Stimulated activated CD4-positive, alpha-beta T cell treated with anti-CD3 and anti-CD28 coated beads, Interleukin-15, amount 100 ng/mL, for 1 hour (primary cell): ENCODE results near the gene NTRK2.
A peak's percentile ranks its signal among the peaks of the same experiment; 100 is the strongest.

Source experiments
- DNase-seq, 2 donors: peaks; one replicate each; pipeline ENCODE4 v3.0.0-alpha.2; 2020; ENCODE audit warnings: low read depth in 1 of 2, low spot score in 1 of 2

The NTRK2 gene

DNA sequence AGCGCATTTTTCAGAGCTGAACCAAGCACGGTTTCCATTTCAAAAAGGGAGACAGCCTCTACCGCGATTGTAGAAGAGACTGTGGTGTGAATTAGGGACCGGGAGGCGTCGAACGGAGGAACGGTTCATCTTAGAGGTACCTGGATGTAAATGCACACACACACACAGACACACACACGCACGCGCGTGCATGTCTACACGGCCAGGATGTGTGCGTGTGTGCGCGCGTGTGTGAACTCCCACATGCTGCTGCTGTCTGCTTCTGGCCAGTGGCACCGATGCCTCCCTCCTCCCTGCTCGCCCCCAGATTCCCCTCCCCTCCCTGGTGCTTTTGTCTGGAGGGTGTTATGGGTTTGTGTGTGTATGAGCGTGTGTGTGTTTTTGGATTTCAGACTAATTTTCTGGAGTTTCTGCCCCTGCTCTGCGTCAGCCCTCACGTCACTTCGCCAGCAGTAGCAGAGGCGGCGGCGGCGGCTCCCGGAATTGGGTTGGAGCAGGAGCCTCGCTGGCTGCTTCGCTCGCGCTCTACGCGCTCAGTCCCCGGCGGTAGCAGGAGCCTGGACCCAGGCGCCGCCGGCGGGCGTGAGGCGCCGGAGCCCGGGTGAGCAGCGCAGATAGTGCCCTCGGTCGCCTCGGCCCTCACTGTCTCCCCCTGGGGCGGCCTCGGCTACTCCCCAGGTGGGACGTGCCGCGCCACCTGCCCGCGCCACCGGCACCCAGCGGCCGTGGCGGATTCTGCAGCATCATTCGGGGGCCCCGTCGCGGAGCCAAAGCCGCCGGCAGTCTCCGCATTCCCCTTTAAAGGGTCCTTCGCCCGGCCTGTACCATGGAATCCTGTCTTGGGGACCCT lies at the start of gene NTRK2:
TSS of gene NTRK2 (plus strand) at position 442 of the 850 bp plus-strand sequence. CDS start 1,020 bp downstream, outside the sequence.
- no peak for DNase-seq

DNA sequence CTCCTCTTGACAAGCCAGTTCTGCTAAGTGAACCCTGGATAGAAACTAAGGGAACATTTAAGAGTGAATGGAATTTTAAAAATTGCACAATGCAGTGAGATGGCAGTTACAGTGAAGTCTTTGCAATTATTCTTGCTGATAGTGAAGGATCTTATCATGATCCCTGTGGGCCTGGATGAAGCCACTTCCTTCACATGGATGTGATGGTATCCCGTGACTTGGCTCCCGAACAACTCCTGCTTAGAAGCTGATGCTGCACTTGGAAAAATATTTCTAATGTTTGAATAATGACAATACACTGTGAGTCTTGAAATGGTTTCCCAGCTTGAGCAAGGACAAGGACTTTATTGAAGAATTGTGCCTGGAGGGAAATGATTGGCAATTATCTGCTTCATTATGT lies 49.2 kb upstream of the NTRK2 start:
- no peak for DNase-seq

DNA sequence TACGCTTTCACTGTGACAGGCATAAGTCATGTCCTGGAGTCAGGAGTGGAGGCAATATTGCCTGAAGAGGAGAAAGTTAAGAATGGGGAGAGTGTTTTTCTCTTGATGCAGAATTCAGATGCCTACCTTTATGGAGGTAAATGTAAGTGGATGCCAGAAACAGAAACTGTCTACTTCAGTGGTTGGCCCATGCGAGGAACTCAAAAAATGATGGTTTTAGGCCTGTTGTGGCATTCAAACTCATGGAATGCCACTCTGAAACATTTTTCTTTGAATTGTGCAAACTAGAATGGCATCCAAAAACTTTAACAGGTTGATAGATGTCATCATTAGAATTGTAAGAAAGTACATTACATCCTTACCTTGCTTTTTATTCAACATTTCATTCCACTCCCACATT lies 47.7 kb upstream of the NTRK2 start:
- DNase-seq = no peak

DNA sequence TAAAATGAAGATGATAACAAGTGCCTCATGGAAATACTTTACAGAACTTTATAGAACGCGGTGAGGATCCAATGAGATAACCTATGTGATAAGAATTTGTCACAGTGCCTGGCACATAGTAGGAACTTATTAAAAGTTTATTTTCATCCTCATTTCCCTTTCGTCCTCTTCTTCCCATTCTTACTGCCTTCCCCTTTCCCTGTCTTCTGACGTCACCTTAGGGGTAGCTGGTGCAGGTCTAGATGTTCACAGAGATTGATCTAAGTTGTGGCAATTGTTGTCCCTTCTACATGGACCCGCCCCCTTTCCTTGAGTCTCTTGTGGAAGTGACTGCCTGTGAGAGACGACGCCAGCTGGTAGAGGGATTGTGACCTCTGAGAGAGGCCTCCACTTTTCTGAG lies 46.5 kb upstream of the NTRK2 start:
- no peak for DNase-seq

DNA sequence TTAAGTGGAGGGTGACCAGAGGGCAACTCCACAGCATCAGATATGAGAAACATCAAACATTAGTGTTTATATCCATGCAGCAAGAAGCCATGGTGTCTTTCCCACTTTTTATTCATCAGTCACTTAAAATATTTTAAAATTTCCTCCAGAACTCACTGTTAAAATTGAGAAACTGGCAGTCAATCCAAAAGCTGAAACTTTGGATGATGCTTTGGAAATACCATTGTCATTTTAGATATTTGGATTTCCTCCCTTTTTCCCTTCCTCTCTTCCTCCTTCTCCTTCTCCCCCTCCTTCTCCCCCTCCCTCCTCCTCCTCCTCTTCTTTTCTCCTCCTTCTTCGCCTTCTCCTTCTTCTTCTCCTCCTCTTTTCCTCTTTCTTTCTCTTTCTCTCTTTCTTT lies 33.1 kb upstream of the NTRK2 start:
- no peak for DNase-seq

DNA sequence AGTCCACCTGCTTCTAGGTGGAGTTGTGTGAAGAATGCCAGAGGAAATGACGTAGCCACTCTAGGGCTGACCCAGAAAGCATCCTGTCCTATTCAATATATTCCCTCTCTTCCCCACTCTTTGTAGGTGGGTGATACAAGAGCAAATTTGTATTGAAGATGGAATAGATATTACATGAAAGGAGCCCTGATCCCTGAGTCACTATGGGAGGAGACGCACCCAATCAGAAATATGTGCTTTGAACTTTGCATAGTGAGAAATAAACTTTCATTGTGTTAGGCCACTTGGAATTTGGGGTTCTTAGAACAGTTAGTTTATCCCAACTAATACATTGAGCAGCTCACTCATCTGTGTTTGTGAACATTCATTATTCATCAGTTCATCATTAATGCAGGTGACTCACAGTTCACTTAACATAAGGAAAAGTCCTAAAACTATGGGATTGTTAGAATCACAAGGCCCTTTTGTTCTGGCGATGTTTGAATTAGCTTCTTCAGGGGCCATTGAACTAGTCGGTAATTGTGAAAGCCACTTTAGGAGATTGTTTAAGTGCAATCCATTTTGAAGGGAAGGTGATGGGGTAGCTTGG lies 26.9 kb upstream of the NTRK2 start:
- DNase-seq = no peak

DNA sequence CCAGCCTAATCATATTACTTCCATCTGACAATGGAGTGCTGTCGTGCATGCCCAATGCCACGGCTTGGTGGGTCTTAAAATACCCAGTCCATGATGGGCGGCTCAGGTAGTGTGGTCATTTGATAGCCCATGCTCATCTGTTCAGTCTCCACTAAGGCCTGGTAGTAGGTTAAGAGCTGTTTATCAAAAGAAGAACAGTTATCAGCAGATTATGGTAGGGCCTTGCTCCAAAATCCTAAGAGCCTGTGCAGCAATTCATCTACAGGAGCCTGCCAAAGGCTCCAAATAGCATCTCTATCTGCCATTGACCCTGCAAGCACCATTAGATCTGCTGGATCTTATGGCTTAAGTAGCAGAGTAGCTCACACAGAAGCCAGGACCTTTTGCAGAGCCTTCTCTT lies 21.8 kb upstream of the NTRK2 start:
- no peak for DNase-seq

DNA sequence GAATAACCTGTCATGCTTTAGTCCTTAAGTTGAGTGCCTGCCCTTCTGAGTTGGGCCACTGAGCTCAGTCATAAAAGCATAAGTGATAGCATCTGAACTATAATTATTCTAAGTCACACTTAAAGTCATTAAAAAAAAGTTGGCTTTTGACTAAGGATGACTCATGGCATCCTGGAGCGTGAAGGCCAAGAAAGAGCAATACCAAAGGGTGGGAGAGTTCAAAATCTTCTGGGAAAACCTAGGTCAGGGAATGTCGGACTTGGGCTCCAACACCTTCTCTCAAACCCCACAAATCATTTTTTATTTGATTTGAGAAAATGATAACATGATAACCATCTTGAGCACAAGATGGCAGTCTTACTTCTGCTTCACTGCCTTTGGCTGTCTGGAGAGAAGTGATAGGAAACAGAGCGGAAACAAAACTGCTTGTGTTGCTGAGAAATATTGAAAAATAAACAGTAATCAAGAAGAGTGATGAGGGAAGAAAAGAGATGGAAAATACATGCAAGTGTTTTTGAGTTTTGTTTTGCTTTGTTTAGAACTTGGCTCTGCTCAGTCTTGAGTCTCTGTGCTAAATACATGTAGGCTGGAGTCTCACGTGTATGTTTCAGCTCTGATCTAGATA lies 16.9 kb upstream of the NTRK2 start:
- DNase-seq = no peak

DNA sequence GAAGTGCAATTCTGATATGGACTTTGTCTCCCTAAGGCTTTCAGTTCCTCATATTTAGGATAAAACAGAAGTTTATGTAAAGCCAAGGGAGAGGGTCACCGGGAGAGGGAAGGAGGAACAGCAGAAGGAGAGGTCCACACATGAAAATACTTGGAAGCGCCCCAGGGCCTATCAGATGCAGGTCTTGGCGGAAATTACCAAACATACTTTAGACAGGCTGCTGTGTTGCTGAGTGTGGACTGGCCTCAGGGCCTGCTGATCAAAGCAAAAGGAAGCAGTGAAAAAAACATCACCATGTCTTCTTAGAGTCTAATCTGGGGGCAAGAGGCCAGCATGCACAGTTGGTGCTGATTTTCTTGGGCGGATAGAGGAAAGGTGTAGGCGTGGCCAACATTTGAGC lies 14.1 kb upstream of the NTRK2 start:
- DNase-seq = no peak

DNA sequence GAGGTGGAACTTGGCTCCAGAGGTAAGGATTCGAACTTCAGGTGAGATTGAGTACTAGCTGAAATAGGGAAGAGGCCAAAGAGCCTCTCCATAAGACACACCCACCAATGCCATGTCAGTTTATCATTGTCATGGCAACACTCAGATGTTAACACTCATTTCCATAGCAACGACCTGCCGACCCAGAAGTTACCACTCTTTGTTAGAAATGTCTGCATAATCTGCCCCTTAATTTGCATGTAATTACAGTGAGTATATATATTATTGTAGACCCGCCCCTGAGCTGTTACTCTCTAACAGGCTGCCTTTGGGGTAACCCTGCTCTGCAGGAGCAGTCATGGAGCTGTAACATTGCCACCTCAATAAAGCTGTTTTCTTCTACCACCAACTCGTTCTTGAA lies 10.2 kb upstream of the NTRK2 start:
- no peak for DNase-seq

DNA sequence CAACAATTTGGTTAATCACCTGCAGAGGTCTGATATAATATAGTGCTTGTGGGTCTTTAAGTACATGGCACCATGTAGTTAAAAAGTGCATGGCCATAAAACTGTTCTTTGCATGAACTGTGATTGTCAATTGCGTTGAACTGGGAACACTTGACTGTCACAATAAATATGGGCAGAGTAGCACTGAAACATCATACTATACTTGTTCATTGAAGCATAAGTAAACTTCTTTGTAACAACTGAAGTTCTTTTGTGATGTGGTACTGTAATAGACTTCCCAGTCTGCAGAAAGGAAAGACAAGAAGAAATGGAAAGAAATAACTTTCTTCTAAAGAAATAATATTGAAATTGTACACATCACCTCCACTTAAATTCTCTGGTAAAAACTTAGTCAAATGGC lies 9.8 kb upstream of the NTRK2 start:
- DNase-seq = no peak

DNA sequence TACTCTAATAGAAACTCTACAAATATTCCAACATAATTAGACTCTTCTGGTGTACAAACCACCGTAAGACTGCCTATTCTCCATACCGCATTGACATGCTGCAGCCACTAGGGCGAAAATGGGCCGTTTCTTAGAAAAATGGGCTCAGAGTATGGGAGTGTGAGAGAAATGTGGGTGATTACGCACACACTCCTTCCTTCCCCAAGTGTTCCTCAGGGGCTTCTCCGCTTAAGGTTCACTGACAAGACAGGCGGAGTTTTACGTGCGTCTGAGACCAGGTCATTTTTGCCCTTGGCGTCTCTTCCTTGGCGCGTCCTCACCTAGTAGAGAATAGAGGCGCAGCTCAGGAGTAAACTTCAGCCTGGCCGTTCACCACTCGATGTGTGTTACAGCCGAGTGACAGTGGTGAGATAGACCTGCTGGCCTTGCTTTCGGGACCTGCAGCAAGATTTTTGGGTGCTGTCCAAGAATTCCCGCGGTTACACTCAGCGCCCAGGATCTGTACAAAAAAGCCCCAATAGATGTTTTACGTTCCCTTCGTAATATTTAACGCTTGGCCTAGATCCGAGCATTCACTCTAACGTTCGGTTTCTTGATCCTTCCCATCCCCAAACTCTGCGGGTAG lies 1.8 kb upstream of the NTRK2 start:
- no peak for DNase-seq

DNA sequence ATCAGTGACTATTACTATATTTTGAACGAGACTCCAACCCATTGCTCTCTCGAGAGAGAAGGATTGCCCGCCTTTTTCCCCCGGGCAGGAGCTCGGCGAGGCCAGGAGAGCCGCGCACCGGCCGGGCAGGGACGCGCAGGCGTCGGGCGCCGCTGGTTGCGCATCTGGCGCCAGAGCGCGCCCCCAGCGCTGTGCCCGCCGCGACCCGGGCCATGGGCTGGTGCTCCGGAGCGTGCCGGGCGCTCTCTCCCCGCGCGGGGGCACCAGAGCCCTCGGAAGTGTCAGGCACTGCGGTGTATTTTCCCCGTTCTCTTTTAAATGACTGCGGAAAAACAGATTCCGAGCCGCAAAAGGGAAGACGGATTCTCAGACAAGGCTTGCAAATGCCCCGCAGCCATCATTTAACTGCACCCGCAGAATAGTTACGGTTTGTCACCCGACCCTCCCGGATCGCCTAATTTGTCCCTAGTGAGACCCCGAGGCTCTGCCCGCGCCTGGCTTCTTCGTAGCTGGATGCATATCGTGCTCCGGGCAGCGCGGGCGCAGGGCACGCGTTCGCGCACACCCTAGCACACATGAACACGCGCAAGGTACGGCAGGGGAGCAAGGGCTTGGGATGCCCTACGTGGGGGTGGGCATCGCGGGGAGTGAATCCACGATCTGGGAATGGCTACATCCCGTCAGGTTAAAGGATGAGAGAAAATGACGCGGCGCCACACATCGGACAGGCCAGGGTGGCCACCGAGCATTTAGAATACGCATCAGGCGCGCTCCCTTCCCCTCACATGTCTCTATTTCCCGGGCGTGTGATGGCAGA lies 1.1 kb upstream of the NTRK2 start:
- peak in 1 of 2 donors; percentile 10 for DNase-seq

DNA sequence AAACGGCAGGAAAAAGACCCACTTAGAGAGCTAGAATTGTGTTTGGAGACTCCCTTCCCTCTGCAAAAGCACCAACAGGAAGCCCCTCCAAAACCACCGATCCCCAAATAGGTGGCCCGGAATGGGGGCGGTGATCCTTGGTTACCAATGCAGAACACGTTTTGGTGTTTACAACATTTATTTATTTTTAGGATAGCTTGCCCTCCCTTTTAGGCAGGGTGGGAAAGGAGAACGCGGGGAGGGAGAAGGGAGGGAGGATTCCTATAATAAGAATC lies 579 bp upstream of the NTRK2 start:
- DNase-seq = no peak

DNA sequence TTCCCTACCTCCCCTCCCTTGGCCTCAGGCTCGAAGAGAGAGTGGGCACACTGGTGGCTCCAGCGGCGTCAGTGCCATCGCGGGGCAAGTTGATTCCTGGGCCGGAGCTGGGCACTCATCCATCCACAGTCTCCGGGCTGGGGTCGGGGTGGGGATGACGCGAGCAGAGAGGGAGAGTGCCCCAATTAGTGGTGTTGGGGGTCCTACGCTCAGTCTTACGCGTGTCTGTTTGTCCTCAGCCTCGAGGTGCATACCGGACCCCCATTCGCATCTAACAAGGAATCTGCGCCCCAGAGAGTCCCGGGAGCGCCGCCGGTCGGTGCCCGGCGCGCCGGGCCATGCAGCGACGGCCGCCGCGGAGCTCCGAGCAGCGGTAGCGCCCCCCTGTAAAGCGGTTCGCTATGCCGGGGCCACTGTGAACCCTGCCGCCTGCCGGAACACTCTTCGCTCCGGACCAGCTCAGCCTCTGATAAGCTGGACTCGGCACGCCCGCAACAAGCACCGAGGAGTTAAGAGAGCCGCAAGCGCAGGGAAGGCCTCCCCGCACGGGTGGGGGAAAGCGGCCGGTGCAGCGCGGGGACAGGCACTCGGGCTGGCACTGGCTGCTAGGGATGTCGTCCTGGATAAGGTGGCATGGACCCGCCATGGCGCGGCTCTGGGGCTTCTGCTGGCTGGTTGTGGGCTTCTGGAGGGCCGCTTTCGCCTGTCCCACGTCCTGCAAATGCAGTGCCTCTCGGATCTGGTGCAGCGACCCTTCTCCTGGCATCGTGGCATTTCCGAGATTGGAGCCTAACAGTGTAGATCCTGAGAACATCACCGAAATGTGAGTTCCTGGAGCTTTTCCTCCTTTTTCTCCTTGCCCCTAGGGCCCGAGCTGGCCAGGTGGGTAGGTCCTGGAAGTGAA lies 861 bp downstream of the NTRK2 start:
- no peak for DNase-seq

DNA sequence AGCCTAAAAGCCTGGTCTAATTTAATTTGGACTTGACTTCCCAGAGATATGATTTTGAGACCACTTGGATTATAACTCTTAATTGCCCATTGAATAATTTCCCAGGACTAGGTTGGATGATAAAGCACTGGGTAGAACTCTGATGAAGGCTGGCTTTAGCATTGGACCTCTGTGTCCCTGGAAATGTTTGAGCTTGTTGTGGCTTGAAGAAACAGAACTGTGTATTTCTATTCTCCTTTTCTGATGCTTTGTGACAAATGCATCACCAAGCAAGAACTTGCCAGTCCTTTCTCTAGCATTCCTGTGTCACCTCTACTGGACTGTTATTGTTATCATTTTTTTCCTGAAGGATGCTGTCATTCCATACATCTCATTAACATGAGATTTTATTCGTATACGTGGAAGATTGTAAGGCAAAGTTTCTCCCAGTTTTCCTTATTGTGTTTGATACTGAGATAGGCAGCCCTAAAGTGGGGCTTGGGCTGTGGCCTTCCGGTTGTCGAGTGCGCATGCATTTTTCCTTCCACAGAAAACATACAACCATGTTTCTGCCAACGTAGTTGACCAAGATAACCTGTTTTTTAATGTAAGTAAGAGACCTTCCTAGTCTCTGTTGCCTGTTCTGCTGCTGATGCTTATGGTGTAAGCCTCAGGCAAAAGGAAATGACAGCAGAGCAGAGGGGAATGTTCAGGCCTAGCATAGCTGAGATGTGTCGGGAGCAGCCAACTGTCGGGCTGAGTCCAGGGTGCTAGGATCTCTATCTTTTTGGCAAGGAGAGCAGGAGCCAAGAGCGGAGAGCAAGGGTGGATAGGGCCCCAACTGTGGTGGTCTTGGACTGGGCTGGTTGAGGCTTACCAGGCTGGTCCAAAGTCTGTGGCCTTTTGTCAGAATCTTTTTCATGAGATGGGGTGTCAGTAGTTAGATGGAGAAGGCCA lies 2.3 kb downstream of the NTRK2 start:
- DNase-seq = no peak

DNA sequence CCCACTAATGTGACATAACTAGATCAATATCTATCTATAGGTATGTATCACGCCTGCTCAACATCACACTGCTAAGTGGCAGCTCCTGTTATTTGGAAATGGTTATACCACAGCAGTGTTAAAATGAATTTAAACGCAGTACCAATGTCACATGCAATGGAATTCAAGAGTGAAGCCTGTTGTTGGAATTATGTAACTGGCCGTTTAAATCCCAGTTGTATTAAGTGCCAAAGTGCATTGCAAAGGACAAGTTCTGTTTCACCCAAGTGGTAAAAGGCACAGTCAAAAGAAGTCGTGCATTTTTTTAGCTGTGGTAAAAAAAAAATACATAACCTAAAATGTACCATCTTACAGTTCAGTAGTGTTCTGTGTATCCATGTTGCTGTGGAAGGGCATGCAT lies 4.3 kb downstream of the NTRK2 start:
- DNase-seq = no peak

DNA sequence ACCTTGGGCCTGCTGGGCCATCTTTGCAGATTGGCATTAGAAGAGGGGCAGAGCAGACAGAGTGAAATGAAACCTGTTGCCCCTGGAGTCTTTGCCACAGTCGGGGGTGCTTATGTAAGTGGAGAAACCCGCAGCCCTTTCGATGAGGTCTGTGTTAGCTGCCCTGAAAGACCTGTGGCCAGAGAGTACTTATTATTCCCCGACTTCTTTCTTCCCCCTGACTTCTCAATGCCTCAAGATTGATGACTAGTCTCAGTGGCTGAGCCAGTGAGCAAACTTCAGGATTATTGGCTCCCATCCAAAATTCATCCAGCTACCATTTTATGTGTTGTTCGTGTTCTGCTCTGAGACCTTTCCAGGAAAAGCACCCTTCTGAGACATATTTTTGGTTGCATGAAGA lies 7.6 kb downstream of the NTRK2 start:
- DNase-seq = no peak

DNA sequence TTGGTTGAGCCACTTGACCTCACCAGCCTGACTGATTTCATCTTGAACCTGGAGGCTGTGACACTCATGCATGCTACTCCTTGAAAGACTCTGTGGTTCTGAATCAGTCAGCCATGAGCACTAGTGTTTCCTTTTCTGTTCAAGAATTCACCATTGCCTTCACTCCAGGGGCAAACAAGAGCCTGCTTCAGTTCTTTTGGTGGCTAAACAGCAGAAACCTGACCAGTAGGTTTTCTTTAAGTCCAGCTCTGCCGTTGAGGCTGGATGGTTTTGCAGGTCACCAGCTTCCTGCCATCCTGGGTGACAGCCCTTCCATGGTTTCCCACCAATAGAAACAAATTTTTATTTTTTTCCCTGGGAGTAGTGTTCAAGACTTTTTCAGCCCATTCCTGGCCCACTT lies 10.0 kb downstream of the NTRK2 start:
- no peak for DNase-seq
